Psoas muscle (tissue), 8 donors: Measurements from ENCODE around the gene KIF20B. TPM values are rescaled to one million over a fixed set of nuclear protein-coding genes. Genes with fewer than 3 reads are reported as not detected.
"Not testable (repeated sequence)": the region's sequence is repeated elsewhere in the genome, so short reads cannot be mapped to it uniquely, and the experiment has no call there.

Experiments
- ATAC-seq, 4 donors: fragments of 200-7000 bp; cut with Tn5 transposase; one replicate each; pipeline ENCODE4 v1.9.1; 2020; ENCODE audit warnings: moderate library complexity in 3 of 4, mild to moderate bottlenecking in 2 of 4
- DNase-seq, 2 donors: peaks; one replicate each; pipeline ENCODE4 v3.0.0-alpha.2; 2020
- H3K27ac ChIP-seq: fragments of 200-600 bp; one replicate; pipeline ENCODE4 v1.8.0; 2022
- H3K27me3 ChIP-seq, 3 donors: fragments of 200-600 bp in 1 of 3; one replicate each; pipeline versions ENCODE4 v1.6.1 to v1.8.0; 2013 to 2022; ENCODE audit warnings: low read length in 2 of 3, mild to moderate bottlenecking in 2 of 3, moderate library complexity in 1 of 3; ENCODE audit not compliant: insufficient read depth in 3 of 3
- H3K36me3 ChIP-seq, 2 donors: fragments of 200-600 bp in 1 of 2; one replicate each; pipeline versions ENCODE4 v1.6.1 to v1.8.0; 2013 to 2022; ENCODE audit warnings: low read depth in 1 of 2, mild to moderate bottlenecking in 1 of 2, moderate library complexity in 1 of 2; ENCODE audit not compliant: insufficient read depth in 1 of 2
- H3K4me1 ChIP-seq: fragments of 200-600 bp; one replicate; pipeline ENCODE4 v1.8.0; 2022
- H3K4me3 ChIP-seq: fragments of 200-600 bp; one replicate; pipeline ENCODE4 v1.8.0; 2022; ENCODE audit warnings: mild to moderate bottlenecking
- H3K9me3 ChIP-seq: fragments of 200-600 bp; one replicate; pipeline ENCODE4 v1.8.0; 2022
- WGBS, 3 donors: extraction: QIAGEN DNeasy Blood & Tissue Kit; methylation state at CpG; one replicate each; pipeline versions ENCODE4 v1.1.6 to v1.1.7; 2013; 5-methylcytosine and 5-hydroxymethylcytosine counted together
- intact Hi-C, 2 donors: fragments of 100-400 bp; cut with DNase I; formaldehyde crosslinking; loops; one replicate each; pipeline versions ENCODE4 v1.11.0 to v1.14.2; 2022
- polyA plus RNA-seq, 3 donors: library from polyadenylated mRNA; stranded (reverse); fragments of 200-250 nt; gene quantifications; one replicate each; pipeline ENCODE4 v1.2.3, GENCODE V29; 2013
- total RNA-seq, 4 donors: library from RNA; stranded (reverse); fragmentation: NEBNext Ultra II Directional in 2 of 4; extraction: Animal tissue kit (Norgen Biotek cat#: 25700) in 2 of 4; gene quantifications; one replicate each; pipeline versions ENCODE4 v1.2.1 to v1.2.4, GENCODE V29; 2021 to 2023
- TF ChIP-seq, protein P1 (sequence below): fragments of 200-600 bp; IDR thresholded peaks from one replicate; pipeline ENCODE4 v1.8.0; 2022; ENCODE audit warnings: antibody characterized with exemption
- donor health status: healthy with polysubstance abuse.
- donor health status: DM: no; HTN: no; CAD: no; lungs with moderate emphysema.
- donor health status: Bipolar disorder and iron deficiency.
- donor health status: healthy.
- donor health status: DM: yes; HTN: yes; CAD: no.
- donor health status: DM: no; HTN: no; CAD: no.
- donor health status: DM: no; HTN: no; CAD: no.
- donor health status: DM: yes; HTN: yes; CAD: no.

The KIF20B gene
- total and polyA plus RNA-seq, 7 donors: 0.18 to 0.84 (median 0.57) TPM

- intact Hi-C loops: no loop called here
- no peak overlapping the region for H3K27ac ChIP-seq
- no peaks in the 10 kb centered on the region for H3K36me3 ChIP-seq
- H3K27me3 ChIP-seq: no peaks in the 10 kb centered on the region
- 85 to 88% (median 85%) methylated on average over 4 of the region's 4 CpGs for WGBS, 3 donors
- H3K4me3 ChIP-seq: no peak overlapping the region
- no peaks in the 10 kb centered on the region for H3K4me1 ChIP-seq
- DNase-seq (no peak), ATAC-seq (no peak)
- H3K9me3 ChIP-seq: no peaks in the 10 kb centered on the region
- TF ChIP-seq, protein P1, sequence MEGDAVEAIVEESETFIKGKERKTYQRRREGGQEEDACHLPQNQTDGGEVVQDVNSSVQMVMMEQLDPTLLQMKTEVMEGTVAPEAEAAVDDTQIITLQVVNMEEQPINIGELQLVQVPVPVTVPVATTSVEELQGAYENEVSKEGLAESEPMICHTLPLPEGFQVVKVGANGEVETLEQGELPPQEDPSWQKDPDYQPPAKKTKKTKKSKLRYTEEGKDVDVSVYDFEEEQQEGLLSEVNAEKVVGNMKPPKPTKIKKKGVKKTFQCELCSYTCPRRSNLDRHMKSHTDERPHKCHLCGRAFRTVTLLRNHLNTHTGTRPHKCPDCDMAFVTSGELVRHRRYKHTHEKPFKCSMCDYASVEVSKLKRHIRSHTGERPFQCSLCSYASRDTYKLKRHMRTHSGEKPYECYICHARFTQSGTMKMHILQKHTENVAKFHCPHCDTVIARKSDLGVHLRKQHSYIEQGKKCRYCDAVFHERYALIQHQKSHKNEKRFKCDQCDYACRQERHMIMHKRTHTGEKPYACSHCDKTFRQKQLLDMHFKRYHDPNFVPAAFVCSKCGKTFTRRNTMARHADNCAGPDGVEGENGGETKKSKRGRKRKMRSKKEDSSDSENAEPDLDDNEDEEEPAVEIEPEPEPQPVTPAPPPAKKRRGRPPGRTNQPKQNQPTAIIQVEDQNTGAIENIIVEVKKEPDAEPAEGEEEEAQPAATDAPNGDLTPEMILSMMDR: no peak
These were observed 109.6 kb downstream of the KIF20B start for GRCh38 chr10:89810908-89811525.

GRCh38 chr10:89813546-89813945 lies 112.2 kb downstream of the KIF20B start:
- DNase-seq (no peak), ATAC-seq (no peak)
- WGBS, 3 donors: 60 to 85% (median 66%) methylated on average over 3 of the region's 3 CpGs
- peaks cover 0 to 5% (median 0%) of the 10 kb centered on the region in 3 donors for H3K27me3 ChIP-seq
- no peaks in the 10 kb centered on the region for H3K36me3 ChIP-seq
- no peak overlapping the region for H3K27ac ChIP-seq
- no peaks in the 10 kb centered on the region for H3K4me1 ChIP-seq
- H3K9me3 ChIP-seq: no peaks in the 10 kb centered on the region
- no peak overlapping the region for H3K4me3 ChIP-seq
- TF ChIP-seq, protein P1: no peak
- intact Hi-C loops: no loop called here

- intact Hi-C loops: no loop called here
- TF ChIP-seq, protein P1: no peak
- no peak for ATAC-seq
- DNase-seq: no peak
- H3K27me3 ChIP-seq: peaks cover 0 to 5% (median 0%) of the 10 kb centered on the region in 3 donors
- no peaks in the 10 kb centered on the region for H3K9me3 ChIP-seq
- no peaks in the 10 kb centered on the region for H3K36me3 ChIP-seq
- H3K4me1 ChIP-seq: no peaks in the 10 kb centered on the region
- no peak overlapping the region for H3K4me3 ChIP-seq
- no peak overlapping the region for H3K27ac ChIP-seq
- 60 to 72% (median 70%) methylated on average over 1 of the region's 1 CpG for WGBS, 3 donors
These were observed 112.9 kb downstream of the KIF20B start for GRCh38 chr10:89814278-89814677.

- Histone ChIP-seq H3K27me3 (peaks cover 0 to 5% (median 0%) of the 10 kb centered on the region in 3 donors), H3K36me3 (no peaks in the 10 kb centered on the region), H3K9me3 (no peaks in the 10 kb centered on the region), H3K4me1 (no peaks in the 10 kb centered on the region), H3K4me3 (no peak overlapping the region), H3K27ac (no peak overlapping the region)
- TF ChIP-seq, protein P1: no peak
- DNase-seq (no peak), ATAC-seq (no peak)
- 81 to 94% (median 93%) methylated on average over 5 of the region's 5 CpGs for WGBS, 3 donors
- intact Hi-C loops: no loop called here
These were observed 113.9 kb downstream of the KIF20B start for GRCh38 chr10:89815049-89815853.

DNA sequence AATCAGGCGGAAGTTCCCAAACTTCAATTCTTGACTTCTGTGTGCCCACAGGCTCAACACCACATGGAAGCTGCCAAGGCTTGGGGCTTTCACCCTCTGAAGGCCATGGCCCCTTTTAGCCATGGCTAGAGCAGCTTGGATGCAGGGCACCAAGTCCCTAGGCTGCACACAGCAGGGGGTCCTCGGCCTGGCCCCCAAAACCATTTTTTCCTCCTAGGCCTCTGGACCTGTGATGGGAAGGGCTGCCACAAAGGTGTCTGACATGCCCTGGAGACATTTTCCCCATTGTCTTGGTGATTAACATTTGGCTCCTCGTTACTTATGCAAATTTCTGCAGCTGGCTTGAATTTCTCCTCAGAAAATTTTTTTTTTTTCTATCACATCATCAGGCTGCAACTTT lies 117.6 kb downstream of the KIF20B start:
- WGBS, 3 donors: 81 to 92% (median 84%) methylated on average over 3 of the region's 3 CpGs

More for the DNA sequence above, 117.6 kb downstream of the KIF20B start:
- H3K4me3 ChIP-seq, H3K4me1 ChIP-seq, ATAC-seq, H3K36me3 ChIP-seq, H3K27ac ChIP-seq, DNase-seq, H3K27me3 ChIP-seq, intact Hi-C loops, H3K9me3 ChIP-seq: not testable (repeated sequence)
